GM23338 (cell line): Measurements from ENCODE around the gene ASCL5. TPM values are rescaled to one million over a fixed set of nuclear protein-coding genes. Genes with fewer than 3 reads are reported as not detected.

ENCODE experiments used
- ATAC-seq: fragments of 200-7000 bp; cut with Tn5 transposase; 3 replicates; pipeline ENCODE4 v1.9.1; 2020
- DNase-seq: peaks from one replicate; pipeline ENCODE4 v3.0.0-alpha.2; 2015; ENCODE audit warnings: low spot score
- H2AFZ ChIP-seq: fragments of 200-600 bp; sonication (generic); 2 replicates; pipeline ENCODE4 v1.8.0; 2016; ENCODE audit warnings: antibody characterized with exemption, mild to moderate bottlenecking, moderate library complexity
- H3F3A ChIP-seq: fragments of 200-600 bp; sonication (generic); replicated peaks from 2 replicates; pipeline ENCODE4 v1.8.0; 2017; ENCODE audit warnings: antibody characterized with exemption, mixed run types, low read depth
- H3K27ac ChIP-seq: fragments of 200-600 bp; sonication (generic); 2 replicates; pipeline ENCODE4 v1.6.1; 2016; ENCODE audit warnings: low read depth
- H3K27me3 ChIP-seq: fragments of 200-600 bp; sonication (generic); 2 replicates; pipeline ENCODE4 v1.8.0; 2016; ENCODE audit warnings: mild to moderate bottlenecking, mixed run types, moderate library complexity; ENCODE audit not compliant: insufficient read depth
- H3K36me3 ChIP-seq: fragments of 200-600 bp; sonication (generic); 2 replicates; pipeline ENCODE4 v1.8.0; 2016; ENCODE audit warnings: mild to moderate bottlenecking; ENCODE audit not compliant: insufficient read depth
- H3K4me1 ChIP-seq: fragments of 200-600 bp; sonication (generic); 2 replicates; pipeline ENCODE4 v1.8.0; 2016; ENCODE audit warnings: mild to moderate bottlenecking, moderate library complexity; ENCODE audit not compliant: insufficient read depth
- H3K4me2 ChIP-seq: fragments of 200-600 bp; sonication (generic); 2 replicates; pipeline ENCODE4 v1.7.1; 2017; ENCODE audit warnings: mixed run types
- H3K4me3 ChIP-seq: fragments of 200-600 bp; sonication (generic); 2 replicates; pipeline ENCODE4 v1.6.1; 2016; ENCODE audit warnings: mixed run types
- H3K79me2 ChIP-seq: fragments of 200-600 bp; sonication (generic); replicated peaks from 2 replicates; pipeline ENCODE4 v1.8.0; 2017; ENCODE audit warnings: mild to moderate bottlenecking; ENCODE audit not compliant: insufficient read depth
- H3K9me2 ChIP-seq: fragments of 200-600 bp; sonication (generic); 2 replicates; pipeline ENCODE4 v1.8.0; 2017; ENCODE audit not compliant: insufficient read depth
- H4K20me1 ChIP-seq: fragments of 200-600 bp; sonication (generic); replicated peaks from 2 replicates; pipeline ENCODE4 v1.8.0; 2017; ENCODE audit warnings: mild to moderate bottlenecking; ENCODE audit not compliant: insufficient read depth
- H3K27ac Mint-ChIP-seq: 2 replicates; pipeline ENCODE4 v1.8.0; 2020; ENCODE audit warnings: inconsistent platforms, mild to moderate bottlenecking, moderate library complexity, mixed read lengths
- H3K27me3 Mint-ChIP-seq: 3 replicates; pipeline ENCODE4 v1.8.0; 2022; ENCODE audit warnings: low read depth, mild to moderate bottlenecking, moderate library complexity, mixed read lengths, inconsistent platforms; ENCODE audit not compliant: insufficient read depth, poor library complexity
- H3K36me3 Mint-ChIP-seq: 3 replicates; pipeline ENCODE4 v1.8.0; 2021; ENCODE audit warnings: low read depth, mild to moderate bottlenecking, inconsistent platforms, moderate library complexity, mixed read lengths
- H3K4me1 Mint-ChIP-seq: 3 replicates; pipeline ENCODE4 v1.8.0; 2020; ENCODE audit warnings: mild to moderate bottlenecking, inconsistent platforms, mixed read lengths
- H3K4me3 Mint-ChIP-seq: 3 replicates; pipeline ENCODE4 v1.8.0; 2021; ENCODE audit warnings: moderate library complexity, mild to moderate bottlenecking, inconsistent platforms, mixed read lengths
- H3K9me3 Mint-ChIP-seq: 3 replicates; pipeline ENCODE4 v1.8.0; 2020; ENCODE audit warnings: moderate library complexity, mild to moderate bottlenecking, inconsistent platforms, mixed read lengths
- CREB1 ChIP-seq: fragments of 250-450 bp; sonication (Bioruptor Pico); IDR thresholded peaks from 2 replicates; pipeline ENCODE4 v1.5.0; 2020; ENCODE audit warnings: low read depth, mild to moderate bottlenecking, moderate library complexity
- EZH2 ChIP-seq: fragments of 200-600 bp; sonication (generic); IDR thresholded peaks from one replicate; pipeline ENCODE4 v1.8.0; 2017; ENCODE audit warnings: antibody characterized with exemption, mild to moderate bottlenecking, low read depth; ENCODE audit not compliant: unreplicated experiment
- JUNB ChIP-seq: IDR thresholded peaks from one replicate; pipeline ENCODE4 v1.6.1; 2016; ENCODE audit warnings: antibody characterized with exemption; ENCODE audit not compliant: unreplicated experiment
- REST ChIP-seq: IDR thresholded peaks from one replicate; pipeline ENCODE4 v1.6.1; 2018; ENCODE audit warnings: antibody characterized with exemption; ENCODE audit not compliant: unreplicated experiment
- polyA plus RNA-seq: library from polyadenylated mRNA; unstranded; fragments of >200 nt; fragmentation: Nextera tagmentation; extraction: Ambion mirVana; gene quantifications from 2 replicates; pipeline ENCODE4 v1.2.1, GENCODE V29; 2016
- total RNA-seq: library from RNA; depleted of rRNA; stranded (reverse); fragments of >200 nt; shearing (Covaris generic); gene quantifications from 2 replicates; pipeline ENCODE4 v1.2.3, GENCODE V29; 2014

ASCL5 gene
- total and polyA plus RNA-seq, 2 experiments from 2014 or later: not detected

- Mint-ChIP-seq H3K27me3 (peaks cover 22% of the 10 kb centered on the region), H3K27ac (no peak overlapping the region)
- H2AFZ ChIP-seq: no peak overlapping the region
These were observed 1.5 kb upstream of the ASCL5 start for GRCh38 chr1:201128476-201128875.

GRCh38 chr1:201127755-201128455 is 921 bp upstream of the ASCL5 start:
- Mint-ChIP-seq H3K9me3 (no peaks in the 10 kb centered on the region; the same call in 2 of the 3 replicates), H3K27me3 (peaks cover 22% of the 10 kb centered on the region), H3K27ac (no peak overlapping the region), H3K4me1 (peaks cover 11% of the 10 kb centered on the region), H3K36me3 (peaks cover 4% of the 10 kb centered on the region), H3K4me3 (no peak overlapping the region)
- H4K20me1 ChIP-seq: no peaks in the 10 kb centered on the region
- no peaks in the 10 kb centered on the region for H3K79me2 ChIP-seq
- H3K9me2 ChIP-seq: no peaks in the 10 kb centered on the region
- no peaks in the 10 kb centered on the region for H3K27me3 ChIP-seq
- no peaks in the 10 kb centered on the region for H3K36me3 ChIP-seq
- no peak overlapping the region for H3K27ac ChIP-seq
- DNase-seq: no peak
- H3K4me1 ChIP-seq: peaks cover 8% of the 10 kb centered on the region; the same call in 1 of the 2 replicates
- ATAC-seq: peak; percentile 16
- no peaks in the 10 kb centered on the region for H3F3A ChIP-seq
- no peak overlapping the region for H3K4me2 ChIP-seq
- H2AFZ ChIP-seq: peak overlapping the region; percentile 8; the same call in 1 of the 2 replicates
- no peak overlapping the region for H3K4me3 ChIP-seq
- TF ChIP-seq EZH2 (no peak), REST (no peak), CREB1 (no peak)

More at GRCh38 chr1:201128476-201128875, 1.5 kb upstream of the ASCL5 start:
- Histone ChIP-seq H3K4me1 (peaks cover 8% of the 10 kb centered on the region; the same call in 1 of the 2 replicates), H3K79me2 (no peaks in the 10 kb centered on the region), H3K4me3 (no peak overlapping the region), H3K9me2 (no peaks in the 10 kb centered on the region), H3K36me3 (no peaks in the 10 kb centered on the region), H4K20me1 (no peaks in the 10 kb centered on the region), H3F3A (no peaks in the 10 kb centered on the region), H3K27ac (no peak overlapping the region), H3K27me3 (no peaks in the 10 kb centered on the region), H3K4me2 (no peak overlapping the region)
- Mint-ChIP-seq H3K9me3 (no peaks in the 10 kb centered on the region; the same call in 2 of the 3 replicates), H3K36me3 (peaks cover 7% of the 10 kb centered on the region), H3K4me1 (peaks cover 11% of the 10 kb centered on the region), H3K4me3 (no peak overlapping the region)
- no peak for DNase-seq
- no peak for TF ChIP-seq REST
- TF ChIP-seq EZH2: no peak
- TF ChIP-seq JUNB: no peak
- no peak for ATAC-seq
